ENCODE results near the gene SLC22A5. TPM values are rescaled to one million over a fixed set of nuclear protein-coding genes. Genes with fewer than 3 reads are reported as not detected.

SLC22A5 gene
- total RNA-seq, 1 donor from 2014 or later, result 1.2 TPM

DNA sequence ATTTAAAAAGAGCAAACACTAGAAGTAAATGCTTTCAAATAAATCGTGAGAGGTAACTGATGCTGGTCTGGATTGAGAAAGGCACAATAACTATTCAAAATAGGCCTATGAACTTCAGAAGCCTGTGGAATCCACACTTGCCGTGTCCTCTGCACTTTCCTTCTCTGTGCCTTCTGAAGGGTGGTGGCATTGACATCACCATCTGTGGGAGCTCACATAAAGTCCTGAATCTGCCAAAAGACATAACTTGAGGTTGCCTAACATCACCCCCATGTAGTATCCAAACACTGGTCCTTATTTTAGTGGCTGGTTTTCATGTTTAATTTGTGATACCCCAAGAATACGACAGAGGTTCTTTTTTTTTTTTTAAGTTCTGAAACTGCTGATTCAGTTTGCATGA is 61.2 kb downstream of the SLC22A5 start:
- no peaks in the 10 kb centered on the region for H3K4me1 Mint-ChIP-seq (ENCODE audit: unreplicated experiment)
- H3K9me3 Mint-ChIP-seq (ENCODE audit: unreplicated experiment), result no peaks in the 10 kb centered on the region
- no peaks in the 10 kb centered on the region for H3K36me3 Mint-ChIP-seq (ENCODE audit: low read depth, unreplicated experiment)
- H3K27me3 Mint-ChIP-seq (ENCODE audit: unreplicated experiment), result no peaks in the 10 kb centered on the region
- TF ChIP-seq, protein P1, sequence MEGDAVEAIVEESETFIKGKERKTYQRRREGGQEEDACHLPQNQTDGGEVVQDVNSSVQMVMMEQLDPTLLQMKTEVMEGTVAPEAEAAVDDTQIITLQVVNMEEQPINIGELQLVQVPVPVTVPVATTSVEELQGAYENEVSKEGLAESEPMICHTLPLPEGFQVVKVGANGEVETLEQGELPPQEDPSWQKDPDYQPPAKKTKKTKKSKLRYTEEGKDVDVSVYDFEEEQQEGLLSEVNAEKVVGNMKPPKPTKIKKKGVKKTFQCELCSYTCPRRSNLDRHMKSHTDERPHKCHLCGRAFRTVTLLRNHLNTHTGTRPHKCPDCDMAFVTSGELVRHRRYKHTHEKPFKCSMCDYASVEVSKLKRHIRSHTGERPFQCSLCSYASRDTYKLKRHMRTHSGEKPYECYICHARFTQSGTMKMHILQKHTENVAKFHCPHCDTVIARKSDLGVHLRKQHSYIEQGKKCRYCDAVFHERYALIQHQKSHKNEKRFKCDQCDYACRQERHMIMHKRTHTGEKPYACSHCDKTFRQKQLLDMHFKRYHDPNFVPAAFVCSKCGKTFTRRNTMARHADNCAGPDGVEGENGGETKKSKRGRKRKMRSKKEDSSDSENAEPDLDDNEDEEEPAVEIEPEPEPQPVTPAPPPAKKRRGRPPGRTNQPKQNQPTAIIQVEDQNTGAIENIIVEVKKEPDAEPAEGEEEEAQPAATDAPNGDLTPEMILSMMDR (IDR thresholded peaks at IDR 0.05; ENCODE audit: unreplicated experiment), result no peak
- DNase-seq (ENCODE audit: low spot score), result no peak
- H3K27ac Mint-ChIP-seq (ENCODE audit: unreplicated experiment), result no peak overlapping the region
- no peak overlapping the region for H3K4me3 Mint-ChIP-seq (ENCODE audit: unreplicated experiment)

DNA sequence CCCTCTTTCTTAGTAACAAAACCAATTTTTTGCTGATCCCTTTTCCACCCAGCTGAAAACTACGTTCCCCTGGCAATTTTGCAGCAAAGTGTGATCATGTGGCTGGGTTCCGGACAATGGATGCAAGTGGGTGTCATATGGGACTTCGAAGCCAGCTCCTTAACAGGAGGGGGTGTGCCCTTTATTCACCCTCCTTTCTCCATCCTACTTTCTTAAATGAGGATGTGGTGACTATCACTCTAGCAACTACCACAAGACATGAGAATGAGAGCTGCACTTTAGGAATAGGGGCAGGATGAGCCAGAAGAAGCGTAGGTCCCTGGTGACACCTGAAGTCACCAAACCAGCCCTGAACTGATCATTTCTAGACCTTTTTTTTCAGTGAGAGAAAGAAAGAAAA is 62.1 kb downstream of the SLC22A5 start:
- TF ChIP-seq, protein P1 (IDR thresholded peaks at IDR 0.05; ENCODE audit: unreplicated experiment), result no peak
- H3K36me3 Mint-ChIP-seq (ENCODE audit: low read depth, unreplicated experiment), result no peaks in the 10 kb centered on the region
- no peak overlapping the region for H3K27ac Mint-ChIP-seq (ENCODE audit: unreplicated experiment)
- DNase-seq (ENCODE audit: low spot score), result no peak
- H3K27me3 Mint-ChIP-seq (ENCODE audit: unreplicated experiment), result no peaks in the 10 kb centered on the region
- no peaks in the 10 kb centered on the region for H3K9me3 Mint-ChIP-seq (ENCODE audit: unreplicated experiment)
- no peak overlapping the region for H3K4me3 Mint-ChIP-seq (ENCODE audit: unreplicated experiment)
- H3K4me1 Mint-ChIP-seq (ENCODE audit: unreplicated experiment), result no peaks in the 10 kb centered on the region

DNA sequence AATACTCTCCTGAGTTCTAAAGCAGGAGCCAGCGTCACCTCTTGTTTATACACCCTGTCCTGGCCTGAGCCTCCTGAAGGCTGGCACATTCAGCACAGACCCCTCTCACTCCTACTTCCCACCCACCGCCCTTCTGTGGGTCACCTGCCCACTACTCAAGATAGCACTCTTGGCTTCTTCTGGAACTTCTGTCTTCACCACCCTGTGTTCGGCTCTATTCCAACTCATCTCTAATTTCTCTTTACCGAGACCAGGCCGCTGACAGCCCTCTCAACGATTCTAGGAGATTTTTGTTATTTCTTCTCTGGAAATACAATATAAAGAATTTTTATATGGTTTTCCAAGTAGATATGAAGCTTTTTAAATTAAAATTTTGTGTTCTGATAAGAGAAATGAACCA is 63.6 kb downstream of the SLC22A5 start:
- DNase-seq (ENCODE audit: low spot score), result no peak
- Mint-ChIP-seq H3K27ac (ENCODE audit: unreplicated experiment) (no peak overlapping the region), H3K9me3 (ENCODE audit: unreplicated experiment) (no peaks in the 10 kb centered on the region), H3K4me3 (ENCODE audit: unreplicated experiment) (no peak overlapping the region), H3K36me3 (ENCODE audit: low read depth, unreplicated experiment) (no peaks in the 10 kb centered on the region), H3K4me1 (ENCODE audit: unreplicated experiment) (peaks cover 8% of the 10 kb centered on the region), H3K27me3 (ENCODE audit: unreplicated experiment) (no peaks in the 10 kb centered on the region)
- TF ChIP-seq, protein P1 (IDR thresholded peaks at IDR 0.05; ENCODE audit: unreplicated experiment), result no peak

DNA sequence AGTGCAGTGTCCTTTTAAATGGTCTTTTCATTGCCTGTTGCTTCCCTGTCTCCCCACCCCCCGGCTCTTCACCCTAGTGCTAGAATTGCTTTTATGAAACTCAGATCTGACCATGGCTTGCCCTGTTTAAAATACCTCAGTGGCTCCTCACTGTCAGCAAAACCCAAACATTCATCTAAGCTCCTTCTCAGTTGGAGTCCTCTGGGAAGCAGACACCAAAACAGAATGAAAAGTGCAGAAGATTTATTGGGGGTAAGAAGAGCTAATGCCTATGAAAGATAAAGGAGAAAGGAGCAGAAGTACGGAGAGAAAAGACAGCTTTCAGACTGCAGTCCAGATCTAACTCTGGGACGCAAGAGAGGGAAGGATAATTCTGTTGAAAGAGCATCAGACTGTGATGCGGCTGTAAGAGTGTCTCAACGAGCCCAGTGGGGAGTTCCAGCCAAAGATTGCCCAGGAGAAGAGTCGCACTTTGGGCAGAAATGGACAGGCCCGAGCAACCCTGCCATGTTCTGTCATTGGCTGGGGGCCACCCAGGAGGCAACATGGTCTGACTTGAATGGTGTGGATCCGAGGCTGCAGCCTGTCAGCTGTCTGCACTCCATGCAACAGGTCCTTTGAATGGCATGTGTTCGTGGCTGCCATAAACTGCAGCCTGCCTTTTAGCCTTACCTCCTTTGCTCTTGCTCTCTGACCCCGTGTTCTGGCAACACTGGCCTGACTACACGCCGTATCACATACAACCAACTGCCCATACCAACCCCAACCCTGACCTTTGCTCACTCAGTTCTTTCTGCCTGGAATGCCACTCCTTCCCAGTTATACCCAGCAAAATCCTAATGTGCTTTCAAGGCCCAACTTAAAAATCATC is 65.1 kb downstream of the SLC22A5 start:
- no peak overlapping the region for H3K27ac Mint-ChIP-seq (ENCODE audit: unreplicated experiment)
- peaks cover 8% of the 10 kb centered on the region for H3K4me1 Mint-ChIP-seq (ENCODE audit: unreplicated experiment)
- H3K4me3 Mint-ChIP-seq (ENCODE audit: unreplicated experiment), result no peak overlapping the region
- TF ChIP-seq, protein P1 (IDR thresholded peaks at IDR 0.05; ENCODE audit: unreplicated experiment), result no peak
- H3K27me3 Mint-ChIP-seq (ENCODE audit: unreplicated experiment), result no peaks in the 10 kb centered on the region
- H3K9me3 Mint-ChIP-seq (ENCODE audit: unreplicated experiment), result no peaks in the 10 kb centered on the region
- no peak for DNase-seq (ENCODE audit: low spot score)
- H3K36me3 Mint-ChIP-seq (ENCODE audit: low read depth, unreplicated experiment), result no peaks in the 10 kb centered on the region

DNA sequence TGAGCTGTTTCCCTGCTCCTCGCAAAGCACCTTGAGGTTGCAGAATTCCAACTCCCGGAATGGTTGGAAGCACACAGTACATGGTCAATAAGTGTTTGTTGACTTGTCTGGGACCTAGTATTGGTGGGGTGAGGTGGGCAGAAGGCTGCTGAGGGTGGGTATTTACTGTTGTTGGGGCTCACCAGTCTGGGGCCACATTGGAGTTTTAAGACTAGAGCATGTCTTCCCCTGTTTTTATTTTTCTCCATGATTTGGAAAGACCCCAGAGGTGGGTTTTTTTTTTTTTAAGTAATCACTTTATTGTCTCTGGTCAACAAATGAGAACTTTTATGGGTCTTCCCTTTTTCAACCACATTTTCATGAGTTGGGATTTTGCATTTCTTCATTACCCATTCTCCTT is 65.9 kb downstream of the SLC22A5 start:
- TF ChIP-seq, protein P1 (IDR thresholded peaks at IDR 0.05; ENCODE audit: unreplicated experiment), result no peak
- no peaks in the 10 kb centered on the region for H3K36me3 Mint-ChIP-seq (ENCODE audit: low read depth, unreplicated experiment)
- DNase-seq (ENCODE audit: low spot score), result no peak
- H3K9me3 Mint-ChIP-seq (ENCODE audit: unreplicated experiment), result no peaks in the 10 kb centered on the region
- H3K4me3 Mint-ChIP-seq (ENCODE audit: unreplicated experiment), result no peak overlapping the region
- H3K4me1 Mint-ChIP-seq (ENCODE audit: unreplicated experiment), result peaks cover 8% of the 10 kb centered on the region
- no peak overlapping the region for H3K27ac Mint-ChIP-seq (ENCODE audit: unreplicated experiment)
- no peaks in the 10 kb centered on the region for H3K27me3 Mint-ChIP-seq (ENCODE audit: unreplicated experiment)

All from endothelial cell (in vitro differentiated cells).